RWPE1 (cell line): ENCODE results near the gene DOLPP1.
A peak's percentile ranks its signal among the peaks of the same experiment; 100 is the strongest.
"Not testable (repeated sequence)": the region's sequence is repeated elsewhere in the genome, so short reads cannot be mapped to it uniquely, and the experiment has no call there.

Experiments used
- CTCF ChIA-PET: fragments of 350-600 bp; sonication (Branson Sonifier 250); formaldehyde crosslinking; extraction: SDS; loops from one replicate; lab custom pipeline; 2021; lab: Yijun Ruan, JAX
- POLR2A ChIA-PET: fragments of 400-600 bp; formaldehyde crosslinking; extraction: SDS; loops from one replicate; lab custom pipeline; 2020; ENCODE audit warnings: antibody characterized with exemption; ENCODE audit not compliant: low non-redundant PET; lab: Yijun Ruan, JAX
- DNase-seq: peaks from one replicate; pipeline ENCODE4 v3.0.0; 2012; ENCODE audit warnings: low spot score
- H3K27ac ChIP-seq: fragments of 450-650 bp; 2 replicates; pipeline ENCODE4 v1.5.1; 2017
- CTCF ChIP-seq: fragments of 450-650 bp; conservative IDR thresholded peaks from 2 replicates; pipeline ENCODE4 v1.5.1; 2017; ENCODE audit warnings: low read depth, mild to moderate bottlenecking

The DOLPP1 gene

GRCh38 chr9:129124506-129125069, 43.7 kb downstream of the DOLPP1 start:
- no peak for TF ChIP-seq CTCF
- peak overlapping the region; percentile 45 for H3K27ac ChIP-seq
- ChIA-PET CTCF (interaction anchor here (0.6 to 6.3 kb wide), 4 partner anchors 11 to 243 kb away, joined by 3 to 31 read pairs (median 6); partner anchors contain the start of gene KYAT1), POLR2A (no interaction called here)
- no peak for DNase-seq

GRCh38 chr9:129125478-129125877, 44.6 kb downstream of the DOLPP1 start:
- H3K27ac ChIP-seq = peak overlapping the region; percentile 45
- ChIA-PET POLR2A (interaction anchor here (0.6 kb wide), 1 partner anchor 848 kb away, joined by 3 read pairs; no protein-coding TSS in a partner anchor), CTCF (interaction anchor here (0.6 to 6.3 kb wide), 5 partner anchors 10 to 1781 kb away, joined by 3 to 31 read pairs (median 5); no protein-coding TSS in a partner anchor)
- peak; percentile 76 for DNase-seq
- no peak for TF ChIP-seq CTCF

GRCh38 chr9:129126749-129127618, 46.1 kb downstream of the DOLPP1 start:
- H3K27ac ChIP-seq = peak overlapping the region; percentile 11
- POLR2A ChIA-PET = no interaction called here
- DNase-seq = no peak
- TF ChIP-seq CTCF = no peak
- CTCF ChIA-PET = interaction anchor here (0.6 to 6.3 kb wide), 4 partner anchors 12 to 653 kb away, joined by 3 to 31 read pairs (median 4); no protein-coding TSS in a partner anchor

GRCh38 chr9:129128689-129129088, 47.8 kb downstream of the DOLPP1 start:
- no peak for TF ChIP-seq CTCF
- H3K27ac ChIP-seq = peak overlapping the region; percentile 19; the same call in 1 of the 2 replicates
- ChIA-PET POLR2A (no interaction called here), CTCF (interaction anchor here (0.7 to 6.3 kb wide), 4 partner anchors 10 to 641 kb away, joined by 4 to 31 read pairs (median 6); partner anchors contain the start of genes KYAT1 and LRRC8A)
- DNase-seq = no peak

- ChIA-PET POLR2A (interaction anchor here (0.7 kb wide), 1 partner anchor 41 kb away, joined by 8 read pairs; no protein-coding TSS in a partner anchor), CTCF (interaction anchor here (0.7 to 6.3 kb wide), 9 partner anchors 9 to 979 kb away, joined by 3 to 31 read pairs (median 4); partner anchors contain the start of gene PTPA)
- DNase-seq = not testable (repeated sequence)
- peak overlapping the region; percentile 12; the same call in 1 of the 2 replicates for H3K27ac ChIP-seq
Observed at GRCh38 chr9:129130271-129130670, 49.4 kb downstream of the DOLPP1 start.

- ChIA-PET POLR2A (interaction anchor here (0.7 to 1.0 kb wide), 2 partner anchors 41 to 48 kb away, joined by 3 to 8 read pairs; partner anchors contain the start of gene IER5L), CTCF (interaction anchor here (0.7 to 6.3 kb wide), 9 partner anchors 8 to 512 kb away, joined by 3 to 31 read pairs (median 5); partner anchors contain the start of gene PTPA)
- DNase-seq = no peak
- H3K27ac ChIP-seq = peak overlapping the region; percentile 25; the same call in 1 of the 2 replicates
- no peak for TF ChIP-seq CTCF
Observed at GRCh38 chr9:129130791-129131190, 49.9 kb downstream of the DOLPP1 start.
